ENCODE measurements around the gene UBB.

UBB gene

GRCh38 chr17:16418685-16419068 lies 37.8 kb downstream of the UBB start:
- DNase-seq (ENCODE audit: low read depth), result no peak

DNA sequence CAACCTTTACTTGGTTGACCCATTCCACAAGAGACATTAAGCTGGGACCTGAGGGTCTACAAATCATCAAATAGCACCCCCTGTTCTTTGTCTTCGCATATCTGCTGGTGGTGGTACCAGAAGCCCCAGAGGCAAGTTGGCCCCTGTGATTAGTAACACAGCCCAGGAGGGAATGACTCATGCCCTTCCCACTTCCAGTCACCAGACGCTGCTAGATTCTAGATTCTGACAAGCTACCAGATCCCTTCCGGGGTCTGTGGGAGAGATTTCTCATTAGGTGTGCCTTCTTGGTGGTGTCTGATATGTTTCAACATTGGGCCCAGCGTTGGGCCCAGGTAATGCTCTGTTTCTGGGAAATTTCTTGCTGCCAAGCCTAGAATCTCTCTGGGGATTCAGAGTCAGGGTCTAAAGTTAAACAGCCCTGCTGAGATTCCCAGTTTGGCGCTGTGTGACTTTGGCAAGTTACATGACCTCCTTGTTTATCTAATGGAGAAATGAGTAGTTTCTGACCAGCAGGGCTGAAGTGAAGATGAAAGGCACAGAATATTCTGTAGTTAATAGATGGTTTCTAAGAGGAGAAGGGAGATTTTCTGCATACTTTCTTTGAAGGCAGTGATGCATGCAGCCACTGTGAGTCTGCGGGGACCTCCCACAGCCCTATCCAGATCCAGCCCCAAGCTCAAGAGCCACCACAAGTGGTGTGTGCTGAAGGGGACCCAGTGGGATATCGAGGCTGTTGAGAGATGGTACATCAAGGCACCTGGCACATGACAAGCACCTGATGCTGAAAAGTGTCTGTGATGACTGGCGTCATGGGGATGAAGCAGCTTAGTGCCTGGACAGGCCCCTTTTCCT lies 38.4 kb downstream of the UBB start:
- peak; percentile 44 for DNase-seq (ENCODE audit: low read depth)

GRCh38 chr17:16419929-16420271 lies 39.0 kb downstream of the UBB start:
- peak; percentile 31 for DNase-seq (ENCODE audit: low read depth)

DNA sequence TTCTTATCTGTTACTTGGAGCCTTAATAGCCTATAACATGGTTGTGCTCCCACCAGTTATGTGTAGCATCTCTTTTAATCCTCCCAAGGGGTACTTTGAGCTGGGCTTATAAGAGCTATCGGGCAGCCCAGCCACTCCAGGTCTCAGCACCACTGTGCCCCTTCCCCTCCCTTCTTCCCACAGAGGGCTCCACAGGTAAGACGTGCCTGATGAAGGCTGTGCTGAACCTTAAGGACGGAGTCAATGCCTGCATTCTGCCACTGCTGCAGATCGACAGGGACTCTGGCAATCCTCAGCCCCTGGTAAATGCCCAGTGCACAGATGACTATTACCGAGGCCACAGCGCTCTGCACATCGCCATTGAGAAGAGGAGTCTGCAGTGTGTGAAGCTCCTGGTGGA lies 41.5 kb downstream of the UBB start:
- DNase-seq (ENCODE audit: low read depth), result no peak

DNA sequence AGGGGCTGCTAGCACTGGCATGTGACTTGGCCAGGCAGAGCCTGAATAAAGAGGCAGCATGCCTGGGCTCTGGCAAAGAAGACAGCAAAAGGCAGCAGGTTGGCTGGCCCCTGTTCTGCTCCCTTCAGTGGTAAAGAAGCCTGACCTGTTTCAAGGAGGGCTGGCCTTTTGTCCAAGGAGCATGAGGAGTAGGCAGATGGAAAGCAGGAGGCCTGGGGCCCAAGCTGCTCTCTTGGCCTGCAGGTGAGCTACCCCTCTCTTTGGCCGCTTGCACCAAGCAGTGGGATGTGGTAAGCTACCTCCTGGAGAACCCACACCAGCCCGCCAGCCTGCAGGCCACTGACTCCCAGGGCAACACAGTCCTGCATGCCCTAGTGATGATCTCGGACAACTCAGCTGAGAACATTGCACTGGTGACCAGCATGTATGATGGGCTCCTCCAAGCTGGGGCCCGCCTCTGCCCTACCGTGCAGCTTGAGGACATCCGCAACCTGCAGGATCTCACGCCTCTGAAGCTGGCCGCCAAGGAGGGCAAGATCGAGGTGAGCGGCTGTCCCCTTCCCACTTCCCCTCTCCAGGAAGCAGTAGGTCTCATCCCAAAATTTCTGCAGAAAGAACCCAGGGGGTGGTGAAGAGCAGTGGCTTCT lies 42.5 kb downstream of the UBB start:
- DNase-seq (ENCODE audit: low read depth), result no peak

DNA sequence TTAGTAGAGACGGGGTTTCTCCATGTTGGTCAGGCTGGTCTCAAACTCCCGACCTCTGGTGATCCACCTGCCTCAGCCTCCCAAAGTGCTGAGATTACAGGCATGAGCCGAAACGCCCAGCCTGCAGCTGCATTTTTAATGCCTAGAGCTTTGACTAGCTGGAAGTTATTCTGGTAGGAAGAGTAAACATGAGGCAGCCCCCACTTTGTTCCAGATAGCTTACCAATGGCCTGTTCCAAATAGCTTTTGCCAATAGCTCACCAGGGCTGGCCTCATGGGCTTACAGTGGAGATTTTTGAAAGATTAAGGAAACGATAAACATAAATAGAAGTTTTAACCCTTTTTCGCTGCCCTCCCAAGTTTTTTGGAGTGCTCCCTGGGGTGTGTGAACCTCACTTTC lies 44.3 kb downstream of the UBB start:
- DNase-seq (ENCODE audit: low read depth), result no peak

DNA sequence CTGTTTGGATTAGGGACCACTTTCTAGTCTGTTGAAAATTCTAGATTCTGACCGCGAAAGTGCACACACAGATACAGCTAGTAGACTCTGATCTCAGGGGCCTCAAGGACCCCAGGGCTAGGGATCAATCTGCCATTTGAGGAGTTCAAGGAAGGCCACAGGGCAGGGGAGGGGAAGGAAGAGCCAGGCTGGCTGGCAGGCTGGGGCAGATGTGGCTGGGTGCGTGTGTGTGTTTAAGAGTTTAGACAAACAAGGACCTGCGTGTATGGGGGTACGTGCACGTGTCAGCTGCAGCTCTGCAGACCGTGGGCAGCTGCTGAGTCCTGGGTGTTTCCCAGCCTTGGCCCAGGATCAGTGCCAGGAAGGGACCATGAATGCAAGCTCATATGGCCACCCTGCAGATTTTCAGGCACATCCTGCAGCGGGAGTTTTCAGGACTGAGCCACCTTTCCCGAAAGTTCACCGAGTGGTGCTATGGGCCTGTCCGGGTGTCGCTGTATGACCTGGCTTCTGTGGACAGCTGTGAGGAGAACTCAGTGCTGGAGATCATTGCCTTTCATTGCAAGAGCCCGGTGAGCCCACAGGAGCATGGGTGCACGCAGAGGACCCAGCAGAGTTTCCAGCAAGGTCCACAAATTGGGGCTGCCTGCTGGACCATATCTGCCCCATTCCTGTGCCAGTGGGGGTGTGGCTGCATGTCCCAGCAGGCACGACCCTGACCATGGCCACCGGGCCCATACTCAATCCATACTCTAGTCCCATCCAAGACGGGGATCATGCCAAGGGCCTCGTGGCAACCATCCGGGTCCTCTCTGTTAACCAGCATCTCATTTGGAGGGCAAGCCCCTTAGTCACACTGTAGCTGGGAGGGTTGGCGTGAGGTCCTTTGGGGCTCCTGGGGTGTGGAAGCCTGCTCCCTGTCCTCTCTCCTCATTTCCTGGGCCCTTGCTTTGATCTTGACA lies 45.1 kb downstream of the UBB start:
- no peak for DNase-seq (ENCODE audit: low read depth)

- DNase-seq (ENCODE audit: low read depth), result no peak
These were observed 46.1 kb downstream of the UBB start for GRCh38 chr17:16427020-16427419.

GRCh38 chr17:16428098-16428882 lies 47.4 kb downstream of the UBB start:
- peak; percentile 22 for DNase-seq (ENCODE audit: low read depth)

DNA sequence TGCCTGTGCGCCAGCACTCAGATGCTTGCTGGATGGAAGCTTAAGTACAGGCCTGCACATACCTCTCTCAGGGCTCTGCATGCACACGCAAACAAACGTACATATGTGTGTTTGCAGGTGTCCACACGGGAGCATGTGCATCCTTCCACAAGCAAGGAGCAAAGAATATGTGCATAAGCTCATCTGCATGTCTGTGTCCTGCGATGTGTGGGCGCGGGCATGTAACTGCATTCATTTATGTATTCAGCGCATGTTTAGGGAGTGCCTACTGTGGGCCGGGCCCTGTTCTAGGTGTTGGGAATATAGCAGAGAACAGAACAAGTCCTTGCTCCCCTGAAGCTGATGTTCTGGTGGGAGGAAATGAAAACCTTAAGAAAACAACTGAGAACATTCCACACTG lies 48.2 kb downstream of the UBB start:
- DNase-seq (ENCODE audit: low read depth), result no peak

DNA sequence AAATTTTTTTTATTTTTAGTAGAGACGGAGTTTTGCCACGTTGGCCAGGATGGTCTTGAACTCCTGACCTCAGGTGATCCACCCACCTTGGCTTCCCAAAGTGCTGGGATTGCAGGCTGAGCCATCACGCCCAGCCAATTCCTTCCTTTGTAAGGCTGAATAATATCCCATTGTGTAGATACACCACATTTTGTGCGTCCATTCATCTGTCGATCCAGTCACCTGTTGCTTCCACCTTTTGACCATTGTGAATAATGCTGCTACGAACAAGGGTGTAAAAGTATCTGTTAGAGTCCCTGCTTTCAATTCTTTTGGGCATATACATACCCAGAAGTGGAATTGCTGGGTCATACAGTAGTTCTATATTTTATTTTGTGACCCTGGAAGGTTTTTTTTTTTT lies 49.8 kb downstream of the UBB start:
- DNase-seq (ENCODE audit: low read depth), result no peak

GRCh38 chr17:16432017-16432416 lies 51.1 kb downstream of the UBB start:
- DNase-seq (ENCODE audit: low read depth), result no peak

Data from stimulated activated CD8-positive, alpha-beta memory T cell treated with anti-CD3 and anti-CD28 coated beads, Interleukin-12 subunit alpha, Interleukin-12 subunit beta, amount 100 ng/mL, for 4 hours (primary cell).